HG03575 (cell line): ENCODE measurements around the gene UBALD1.

Experiments
- ATAC-seq: cut with Tn5 transposase; IDR thresholded peaks from one replicate; pipeline ENCODE4 v1.9.1; 2021; ENCODE audit not compliant: unreplicated experiment, insufficient number of reproducible peaks, low FRiP score; ENCODE audit errors: extremely low read depth

The UBALD1 gene

GRCh38 chr16:4602331-4602730 is 12.4 kb downstream of the UBALD1 start:
- ATAC-seq: no peak

GRCh38 chr16:4601864-4602186 is 12.9 kb downstream of the UBALD1 start:
- no peak for ATAC-seq

GRCh38 chr16:4601036-4601863 is 13.4 kb downstream of the UBALD1 start:
- no peak for ATAC-seq

GRCh38 chr16:4599545-4599944 is 15.1 kb downstream of the UBALD1 start:
- ATAC-seq: no peak

GRCh38 chr16:4599037-4599436 is 15.7 kb downstream of the UBALD1 start:
- ATAC-seq: no peak

- no peak for ATAC-seq
These were observed 17.5 kb downstream of the UBALD1 start for GRCh38 chr16:4597174-4597573.

GRCh38 chr16:4594433-4595410 is 20.0 kb downstream of the UBALD1 start:
- no peak for ATAC-seq

- no peak for ATAC-seq
These were observed 21.6 kb downstream of the UBALD1 start for GRCh38 chr16:4593086-4593485.

- no peak for ATAC-seq
These were observed 22.8 kb downstream of the UBALD1 start for GRCh38 chr16:4591706-4592470.

GRCh38 chr16:4591191-4591590 is 23.5 kb downstream of the UBALD1 start:
- ATAC-seq: no peak

- ATAC-seq: no peak
These were observed 25.7 kb downstream of the UBALD1 start for GRCh38 chr16:4588961-4589360.

GRCh38 chr16:4588386-4588785 is 26.3 kb downstream of the UBALD1 start:
- ATAC-seq: no peak

- no peak for ATAC-seq
These were observed 28.4 kb downstream of the UBALD1 start for GRCh38 chr16:4586291-4586690.

GRCh38 chr16:4583906-4584305 is 30.8 kb downstream of the UBALD1 start:
- no peak for ATAC-seq

GRCh38 chr16:4580250-4580649 is 34.4 kb downstream of the UBALD1 start:
- no peak for ATAC-seq

- ATAC-seq: no peak
These were observed 35.6 kb downstream of the UBALD1 start for GRCh38 chr16:4578961-4579530.

GRCh38 chr16:4576008-4576407 is 38.7 kb downstream of the UBALD1 start:
- no peak for ATAC-seq

- no peak for ATAC-seq
These were observed 39.6 kb downstream of the UBALD1 start for GRCh38 chr16:4574919-4575705.
